Stimulated activated CD8-positive, alpha-beta memory T cell treated with anti-CD3 and anti-CD28 coated beads, Interleukin-12 subunit alpha, Interleukin-12 subunit beta, amount 100 ng/mL, for 24 hours (primary cell): ENCODE results near the gene DEFB115.
"Not testable (repeated sequence)": the region's sequence is repeated elsewhere in the genome, so short reads cannot be mapped to it uniquely, and the experiment has no call there.

Experiments
- DNase-seq: peaks from one replicate; pipeline ENCODE4 v3.0.0-alpha.2; 2020; ENCODE audit errors: extremely low read depth

Gene DEFB115, protein sequence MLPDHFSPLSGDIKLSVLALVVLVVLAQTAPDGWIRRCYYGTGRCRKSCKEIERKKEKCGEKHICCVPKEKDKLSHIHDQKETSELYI

DNA sequence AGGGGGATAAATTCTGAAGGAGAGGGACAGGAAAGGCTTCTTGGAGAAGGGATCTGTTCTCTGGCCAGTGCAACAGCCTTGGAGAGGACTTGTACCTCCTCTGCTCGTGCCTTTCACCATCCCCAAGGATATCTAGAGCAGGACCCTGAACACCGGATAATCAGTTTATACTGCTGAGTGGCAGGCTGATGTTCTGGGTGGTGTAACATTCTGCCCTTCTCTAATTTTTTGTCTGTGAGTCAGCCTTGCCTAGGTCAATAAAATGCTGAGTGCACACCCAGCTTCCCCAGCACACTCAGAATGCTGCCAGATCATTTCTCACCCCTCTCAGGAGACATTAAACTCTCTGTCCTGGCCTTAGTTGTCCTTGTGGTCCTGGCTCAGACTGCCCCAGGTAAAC, at the start of gene DEFB115:
Gene DEFB115 (plus strand): TSS at position 301 of the 400 bp plus-strand sequence. CDS start 0 bp downstream, at position 301.
- no peak for DNase-seq

DNA sequence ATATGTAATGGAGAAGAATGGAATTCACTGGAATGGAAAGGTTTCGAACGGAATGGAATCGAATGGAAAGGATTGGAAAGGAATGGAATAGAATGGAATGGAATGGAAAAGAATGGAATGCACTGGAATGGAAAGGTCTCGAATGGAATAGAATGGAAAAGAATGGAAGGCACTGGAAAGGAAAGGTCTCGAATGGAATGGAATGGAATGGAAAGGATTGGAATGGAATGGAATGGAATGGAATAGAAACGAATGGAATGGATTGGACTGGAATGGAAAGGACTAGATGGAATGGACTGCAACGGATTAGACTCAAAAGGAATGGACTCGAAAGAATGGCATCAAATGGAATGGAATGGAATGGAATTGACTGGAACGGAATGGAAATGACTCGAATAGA, 20.5 kb upstream of the DEFB115 start:
- no peak for DNase-seq

DNA sequence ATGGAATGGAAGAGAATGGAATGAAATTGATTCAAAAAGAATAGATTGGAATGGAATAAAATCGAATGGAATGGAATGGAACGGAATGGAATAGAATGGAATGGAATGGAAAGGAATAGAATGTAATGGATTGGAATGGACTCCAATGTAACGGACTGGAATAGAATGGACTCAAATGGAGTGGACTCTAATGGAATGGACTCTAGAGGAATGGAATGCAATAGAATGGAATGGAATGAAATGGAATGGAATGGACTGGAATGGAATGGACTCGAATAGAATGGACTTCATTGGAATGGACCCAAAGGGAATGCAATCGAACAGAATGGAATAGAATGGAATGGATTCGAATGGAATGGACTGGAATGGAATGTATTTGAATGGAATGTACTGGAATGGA, 19.7 kb upstream of the DEFB115 start:
- DNase-seq, result no peak

DNA sequence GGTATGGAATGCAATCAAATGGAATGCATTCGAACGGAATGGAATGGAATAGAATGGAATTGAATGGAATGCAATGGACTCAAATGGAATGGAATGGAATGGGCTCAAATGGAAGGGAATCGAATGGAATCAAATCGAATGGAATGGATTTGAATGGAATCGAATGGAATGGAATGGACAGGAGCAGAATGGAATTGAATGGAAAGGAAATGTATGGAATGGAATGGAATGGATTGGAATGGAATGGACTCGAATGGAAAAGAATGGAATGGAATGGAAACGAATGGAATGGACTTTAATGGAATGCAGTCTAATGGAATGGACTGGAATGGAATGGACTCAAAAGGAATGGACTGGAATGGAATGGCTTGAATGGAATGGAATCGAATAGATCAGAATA, 18.3 kb upstream of the DEFB115 start:
- DNase-seq, result no peak

DNA sequence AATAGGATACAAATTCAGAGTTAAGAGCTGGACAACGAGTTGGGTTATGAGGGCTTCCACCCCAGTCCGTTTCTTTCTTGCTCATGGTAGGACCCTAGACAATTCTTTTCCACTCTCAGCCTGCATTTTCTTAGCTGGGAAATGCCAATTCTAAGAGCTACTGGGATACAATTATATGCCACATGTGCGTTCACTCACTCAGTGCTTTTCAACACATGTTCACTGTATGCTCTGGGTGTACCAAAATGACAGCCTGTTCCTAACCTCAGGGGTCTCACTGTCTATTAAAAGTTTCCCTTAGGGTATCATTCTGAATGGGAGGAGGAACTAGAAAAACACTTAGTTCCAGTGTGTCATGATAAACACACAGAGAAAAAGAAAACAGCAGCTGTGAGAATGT, 505 bp upstream of the DEFB115 start:
- DNase-seq, result no peak

DNA sequence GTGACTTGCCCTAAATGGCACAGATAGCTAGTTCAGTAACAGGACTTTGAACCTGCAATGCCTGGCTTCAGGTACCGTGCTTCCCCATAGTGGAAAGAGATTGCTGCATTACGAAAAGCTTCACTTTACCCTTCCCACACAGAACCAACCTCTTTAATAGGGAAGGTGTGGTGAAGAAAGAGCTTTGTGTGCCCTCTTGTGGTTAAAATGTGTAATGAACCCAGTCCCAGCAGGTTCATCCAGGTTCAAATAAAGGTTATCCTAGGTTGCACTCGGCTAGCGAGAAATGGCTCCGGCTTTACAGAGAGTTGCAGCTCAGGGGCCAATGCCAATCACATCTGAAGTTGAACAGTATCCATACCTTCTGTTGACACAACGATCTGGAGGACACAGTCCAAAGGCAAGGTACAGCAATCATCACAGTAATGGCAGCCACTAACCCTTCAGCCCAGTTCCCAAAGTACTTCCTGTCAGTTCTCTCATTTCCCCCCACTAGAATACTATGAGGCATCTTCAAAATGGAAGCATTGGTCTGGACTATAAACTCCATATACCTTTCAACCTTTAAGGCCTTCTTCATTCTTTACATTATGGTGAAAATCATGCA, 3.0 kb downstream of the DEFB115 start:
- no peak for DNase-seq

DNA sequence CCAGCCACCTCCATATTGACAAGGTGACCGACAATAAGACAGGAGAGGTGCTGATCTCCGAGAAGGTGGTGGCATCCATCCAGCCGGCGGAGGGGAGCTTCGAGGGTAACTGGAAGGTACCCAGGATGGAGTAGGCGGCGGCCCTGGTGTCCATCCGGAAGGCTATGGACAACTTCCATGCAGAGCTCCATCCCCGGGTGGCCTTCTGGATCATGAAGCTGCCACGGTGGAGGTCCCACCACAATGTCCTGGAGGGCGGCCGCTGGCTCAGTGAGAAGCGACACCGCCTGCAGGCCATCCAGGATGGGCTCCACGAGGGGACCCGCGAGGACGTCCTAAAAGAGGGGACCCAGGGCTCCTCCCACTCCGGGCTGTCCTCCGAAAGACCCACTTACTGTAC, 17.0 kb downstream of the DEFB115 start:
- no peak for DNase-seq

DNA sequence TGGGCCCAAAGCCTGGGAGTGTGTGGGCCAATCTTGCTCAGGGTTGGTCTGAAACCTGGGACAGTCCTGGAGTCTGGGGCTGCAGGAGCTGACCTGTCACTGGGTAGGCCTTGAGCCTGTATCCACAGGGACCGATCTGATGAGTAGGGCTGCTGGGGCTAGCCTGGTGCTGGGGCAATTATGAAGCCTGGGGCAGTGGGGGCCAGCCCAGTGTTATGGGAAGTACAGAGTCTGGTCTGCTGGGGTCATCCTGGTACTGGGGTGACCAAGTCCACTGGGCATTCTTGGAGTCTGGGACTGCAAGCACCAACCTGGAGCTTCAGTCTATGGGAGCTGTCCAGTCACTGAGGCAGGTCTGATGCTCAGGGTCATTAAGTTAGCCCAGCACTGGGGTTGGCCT, 20.7 kb downstream of the DEFB115 start:
- no peak for DNase-seq

DNA sequence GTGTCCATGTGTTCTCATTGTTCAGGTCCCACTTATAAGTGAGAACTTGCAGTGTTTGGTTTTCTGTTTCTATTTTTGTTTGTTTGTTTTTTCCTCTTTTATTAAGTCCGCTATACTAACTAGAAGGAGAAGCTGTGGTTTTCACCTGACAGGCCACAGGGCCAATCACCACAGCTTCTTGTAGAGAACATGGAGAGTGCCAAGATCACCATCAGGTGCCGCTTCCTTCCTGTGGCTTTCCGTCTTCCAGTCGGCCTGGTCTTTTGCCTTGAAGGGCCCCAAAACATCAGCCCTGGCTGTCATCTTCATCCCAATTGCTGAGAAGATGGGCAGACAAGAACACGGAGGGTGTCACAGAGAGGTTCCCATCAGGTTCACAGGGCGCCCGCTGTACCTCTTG, 27.5 kb downstream of the DEFB115 start:
- not testable (repeated sequence) for DNase-seq

DNA sequence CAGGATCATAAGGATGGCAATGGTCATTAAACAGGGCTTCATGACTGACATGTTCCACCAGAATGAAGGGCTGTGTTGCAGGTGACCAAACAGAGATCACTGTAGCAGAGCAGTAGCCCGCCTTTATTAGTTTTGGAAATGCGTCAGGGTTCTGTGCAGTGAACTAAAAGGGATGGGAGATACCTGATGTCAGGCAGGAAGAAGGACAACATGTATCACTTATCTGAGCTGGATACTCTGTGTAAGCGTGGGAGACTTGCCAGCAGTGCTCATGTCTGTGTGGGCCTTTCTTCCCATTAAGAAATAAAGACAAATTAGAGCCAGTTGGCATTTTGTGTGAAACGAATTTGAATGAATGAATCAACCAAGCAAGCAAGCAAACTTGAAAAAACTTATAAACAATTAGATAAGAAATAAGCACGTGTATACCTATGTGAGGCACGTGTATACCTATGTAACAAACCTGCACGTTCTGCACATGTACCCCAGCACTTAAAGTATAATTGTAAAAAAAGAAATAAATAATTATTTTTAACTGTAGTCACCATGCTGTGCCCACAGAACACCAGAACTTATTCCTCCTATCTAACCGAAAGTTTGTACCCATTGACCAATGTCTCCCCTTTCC, 51.2 kb downstream of the DEFB115 start, which contains the start of gene DEFB116:
Gene DEFB116 (minus strand): TSS at position 51 of the 628 bp plus-strand sequence. CDS start 0 bp downstream, at position 51.
- DNase-seq, result no peak
